Vagina (tissue), 2 donors: ENCODE results near the gene ABLIM1. TPM values are rescaled to one million over a fixed set of nuclear protein-coding genes. Genes with fewer than 3 reads are reported as not detected.
A peak's percentile ranks its signal among the peaks of the same experiment; 100 is the strongest.

Experiments
- DNase-seq, 2 donors: peaks; one replicate each; pipeline ENCODE4 v3.0.0-alpha.2; 2017; ENCODE audit errors: extremely low spot score in 2 of 2
- H3K27ac ChIP-seq: fragments of 200-600 bp; sonication (generic); one replicate; pipeline ENCODE4 v1.5.1; 2019
- H3K27me3 ChIP-seq: fragments of 200-600 bp; sonication (generic); one replicate; pipeline ENCODE4 v1.5.1; 2019
- H3K36me3 ChIP-seq, 2 donors: fragments of 200-600 bp; sonication (generic); one replicate each; pipeline ENCODE4 v1.5.1; 2017 to 2019
- H3K4me1 ChIP-seq: fragments of 200-600 bp; sonication (generic); one replicate; pipeline ENCODE4 v1.5.1; 2019
- H3K4me3 ChIP-seq, 2 donors: fragments of 200-600 bp; sonication (generic); 1 replicate in 1 of 2; 2 replicates in 1 of 2; pipeline ENCODE4 v1.5.1; 2016 to 2019
- H3K9me3 ChIP-seq: fragments of 200-600 bp; sonication (generic); one replicate; pipeline ENCODE4 v1.5.1; 2019
- CTCF ChIP-seq, 3 experiments: fragments of 450-650 bp in 2 of 3; fragments of 200-600 bp in 1 of 3; sonication (generic) in 1 of 3; IDR thresholded peaks; one replicate each; pipeline ENCODE4 v1.5.1; 2017 to 2019; ENCODE audit warnings: antibody characterized with exemption in 3 of 3, mild to moderate bottlenecking in 2 of 3, moderate library complexity in 2 of 3
- POLR2A ChIP-seq, 2 donors: fragments of 450-650 bp; IDR thresholded peaks; one replicate each; pipeline ENCODE4 v1.6.1; 2017; ENCODE audit warnings: antibody characterized with exemption in 2 of 2, mild to moderate bottlenecking in 2 of 2, moderate library complexity in 2 of 2
- POLR2AphosphoS5 ChIP-seq, 2 donors: sonication (generic); formaldehyde crosslinking; IDR thresholded peaks; one replicate each; pipeline ENCODE4 v1.9.0; 2017; ENCODE audit warnings: antibody characterized with exemption in 2 of 2, mild to moderate bottlenecking in 2 of 2, low read depth in 1 of 2; ENCODE audit not compliant: insufficient read depth in 1 of 2
- intact Hi-C: fragments of 100-400 bp; cut with DNase I; formaldehyde crosslinking; loops from one replicate; pipeline ENCODE4 v1.15.1; 2023
- total RNA-seq: library from RNA; depleted of rRNA; stranded (reverse); fragments of >200 nt; gene quantifications from one replicate; pipeline ENCODE4 v1.2.3, GENCODE V29; 2016

Gene ABLIM1
- total RNA-seq, 1 donor from 2014 or later, result 176 TPM

GRCh38 chr10:114674346-114674745 lies 16.3 kb upstream of the ABLIM1 start:
- Histone ChIP-seq H3K27me3 (no peaks in the 10 kb centered on the region), H3K4me3 (no peak overlapping the region), H3K4me1 (no peaks in the 10 kb centered on the region), H3K27ac (no peak overlapping the region), H3K36me3 (no peaks in the 10 kb centered on the region), H3K9me3 (no peaks in the 10 kb centered on the region)
- intact Hi-C loops, result no loop called here
- DNase-seq, result no peak
- no peak for TF ChIP-seq CTCF (IDR thresholded peaks at IDR 0.05)
- TF ChIP-seq POLR2A (IDR thresholded peaks at IDR 0.05), result no peak
- no peak for TF ChIP-seq POLR2AphosphoS5 (IDR thresholded peaks at IDR 0.05; ENCODE audit: insufficient read depth in 1 of 2, low read depth in 1 of 2)

GRCh38 chr10:114669648-114670047 lies 11.6 kb upstream of the ABLIM1 start:
- H3K27ac ChIP-seq, result no peak overlapping the region
- intact Hi-C loops, result no loop called here
- H3K9me3 ChIP-seq, result no peaks in the 10 kb centered on the region
- H3K36me3 ChIP-seq, result no peaks in the 10 kb centered on the region
- no peaks in the 10 kb centered on the region for H3K27me3 ChIP-seq
- no peak overlapping the region for H3K4me3 ChIP-seq
- TF ChIP-seq POLR2A (IDR thresholded peaks at IDR 0.05) (no peak), POLR2AphosphoS5 (IDR thresholded peaks at IDR 0.05; ENCODE audit: insufficient read depth in 1 of 2, low read depth in 1 of 2) (no peak), CTCF (IDR thresholded peaks at IDR 0.05) (no peak)
- no peak for DNase-seq
- H3K4me1 ChIP-seq, result no peaks in the 10 kb centered on the region

- Histone ChIP-seq H3K4me3 (no peak overlapping the region), H3K27me3 (no peaks in the 10 kb centered on the region), H3K36me3 (no peaks in the 10 kb centered on the region), H3K9me3 (no peaks in the 10 kb centered on the region), H3K27ac (no peak overlapping the region), H3K4me1 (no peaks in the 10 kb centered on the region)
- TF ChIP-seq POLR2AphosphoS5 (IDR thresholded peaks at IDR 0.05; ENCODE audit: insufficient read depth in 1 of 2, low read depth in 1 of 2) (no peak), POLR2A (IDR thresholded peaks at IDR 0.05) (no peak), CTCF (IDR thresholded peaks at IDR 0.05) (no peak)
- no peak for DNase-seq
- intact Hi-C loops, result no loop called here
These were observed 10.5 kb upstream of the ABLIM1 start for GRCh38 chr10:114668375-114669080.

GRCh38 chr10:114665873-114666272 lies 7.8 kb upstream of the ABLIM1 start:
- no peaks in the 10 kb centered on the region for H3K27me3 ChIP-seq
- H3K4me1 ChIP-seq, result no peaks in the 10 kb centered on the region
- TF ChIP-seq POLR2A (IDR thresholded peaks at IDR 0.05) (no peak), POLR2AphosphoS5 (IDR thresholded peaks at IDR 0.05; ENCODE audit: insufficient read depth in 1 of 2, low read depth in 1 of 2) (peak in 1 of 2 donors; percentile 18)
- no peak overlapping the region for H3K4me3 ChIP-seq
- H3K9me3 ChIP-seq, result no peaks in the 10 kb centered on the region
- no peak for DNase-seq
- H3K27ac ChIP-seq, result no peak overlapping the region
- no peaks in the 10 kb centered on the region for H3K36me3 ChIP-seq
- intact Hi-C loops, result no loop called here

GRCh38 chr10:114665406-114665805 lies 7.3 kb upstream of the ABLIM1 start:
- Histone ChIP-seq H3K27ac (no peak overlapping the region), H3K4me1 (no peaks in the 10 kb centered on the region), H3K4me3 (no peak overlapping the region), H3K27me3 (no peaks in the 10 kb centered on the region), H3K36me3 (no peaks in the 10 kb centered on the region), H3K9me3 (no peaks in the 10 kb centered on the region)
- intact Hi-C loops, result no loop called here
- no peak for DNase-seq
- TF ChIP-seq POLR2AphosphoS5 (IDR thresholded peaks at IDR 0.05; ENCODE audit: insufficient read depth in 1 of 2, low read depth in 1 of 2) (no peak), CTCF (IDR thresholded peaks at IDR 0.05) (no peak), POLR2A (IDR thresholded peaks at IDR 0.05) (no peak)
